ENCODE measurements around the gene NTMT2.
A peak's percentile ranks its signal among the peaks of the same experiment; 100 is the strongest.
"Not testable (repeated sequence)": the region's sequence is repeated elsewhere in the genome, so short reads cannot be mapped to it uniquely, and the experiment has no call there.

NTMT2 gene

GRCh38 chr1:170162459-170163246, 16.9 kb downstream of the NTMT2 start:
- H3K4me1 ChIP-seq (ENCODE audit: low read length), result no peaks in the 10 kb centered on the region
- no peak overlapping the region for H3K9ac ChIP-seq (ENCODE audit: low read length)
- H3K79me2 ChIP-seq (ENCODE audit: low read length), result no peaks in the 10 kb centered on the region
- H3K4me3 ChIP-seq (ENCODE audit: low read length), result no peak overlapping the region
- H3K9me3 ChIP-seq (ENCODE audit: insufficient read depth, low read length), result no peaks in the 10 kb centered on the region
- H3K27me3 ChIP-seq (ENCODE audit: low read depth, low read length), result no peaks in the 10 kb centered on the region
- H2AFZ ChIP-seq (ENCODE audit: low read depth, low read length), result no peak overlapping the region
- TF ChIP-seq CTCF (IDR thresholded peaks at IDR 0.05; ENCODE audit: low read depth, low read length) (no peak), EZH2phosphoT487 (IDR thresholded peaks at IDR 0.05; ENCODE audit: low read depth) (no peak)
- H3K4me2 ChIP-seq (ENCODE audit: low read length), result no peak overlapping the region
- no peaks in the 10 kb centered on the region for H3K36me3 ChIP-seq (replicated peaks; ENCODE audit: low read depth, low read length)
- no peak overlapping the region for H3K27ac ChIP-seq (ENCODE audit: low read length)
- H4K20me1 ChIP-seq (ENCODE audit: insufficient read depth, low read length), result no peaks in the 10 kb centered on the region

- Histone ChIP-seq H4K20me1 (ENCODE audit: insufficient read depth, low read length) (no peaks in the 10 kb centered on the region), H3K4me2 (ENCODE audit: low read length) (no peak overlapping the region), H2AFZ (ENCODE audit: low read depth, low read length) (0 out of 2 replicates have a peak overlapping the region, but pooled peaks have one; percentile 71), H3K9me3 (ENCODE audit: insufficient read depth, low read length) (no peaks in the 10 kb centered on the region), H3K4me3 (ENCODE audit: low read length) (no peak overlapping the region), H3K27ac (ENCODE audit: low read length) (no peak overlapping the region), H3K4me1 (ENCODE audit: low read length) (peaks cover 3% of the 10 kb centered on the region; the same call in 1 of the 2 replicates), H3K36me3 (replicated peaks; ENCODE audit: low read depth, low read length) (no peaks in the 10 kb centered on the region), H3K27me3 (ENCODE audit: low read depth, low read length) (no peaks in the 10 kb centered on the region), H3K9ac (ENCODE audit: low read length) (no peak overlapping the region), H3K79me2 (ENCODE audit: low read length) (no peaks in the 10 kb centered on the region)
- TF ChIP-seq EZH2phosphoT487 (IDR thresholded peaks at IDR 0.05; ENCODE audit: low read depth) (no peak), CTCF (IDR thresholded peaks at IDR 0.05; ENCODE audit: low read depth, low read length) (no peak)
These were observed 18.5 kb downstream of the NTMT2 start for GRCh38 chr1:170164103-170164763.

- Histone ChIP-seq H3K36me3 (replicated peaks; ENCODE audit: low read depth, low read length) (no peaks in the 10 kb centered on the region), H2AFZ (ENCODE audit: low read depth, low read length) (no peak overlapping the region), H3K4me3 (ENCODE audit: low read length) (no peak overlapping the region), H3K27me3 (ENCODE audit: low read depth, low read length) (no peaks in the 10 kb centered on the region), H3K9ac (ENCODE audit: low read length) (no peak overlapping the region), H3K4me2 (ENCODE audit: low read length) (no peak overlapping the region), H4K20me1 (ENCODE audit: insufficient read depth, low read length) (no peaks in the 10 kb centered on the region), H3K79me2 (ENCODE audit: low read length) (no peaks in the 10 kb centered on the region), H3K4me1 (ENCODE audit: low read length) (peaks cover 3% of the 10 kb centered on the region; the same call in 1 of the 2 replicates), H3K9me3 (ENCODE audit: insufficient read depth, low read length) (no peaks in the 10 kb centered on the region), H3K27ac (ENCODE audit: low read length) (no peak overlapping the region)
- no peak for TF ChIP-seq CTCF (IDR thresholded peaks at IDR 0.05; ENCODE audit: low read depth, low read length)
- no peak for TF ChIP-seq EZH2phosphoT487 (IDR thresholded peaks at IDR 0.05; ENCODE audit: low read depth)
These were observed 20.9 kb downstream of the NTMT2 start for GRCh38 chr1:170166518-170167180.

- peak overlapping the region; percentile 4 for H3K4me2 ChIP-seq (ENCODE audit: low read length)
- H3K27ac ChIP-seq (ENCODE audit: low read length), result no peak overlapping the region
- no peak for TF ChIP-seq CTCF (IDR thresholded peaks at IDR 0.05; ENCODE audit: low read depth, low read length)
- no peak overlapping the region for H3K4me3 ChIP-seq (ENCODE audit: low read length)
- H3K79me2 ChIP-seq (ENCODE audit: low read length), result no peaks in the 10 kb centered on the region
- 0 out of 2 replicates have a peak overlapping the region, but pooled peaks have one; percentile 1 for H2AFZ ChIP-seq (ENCODE audit: low read depth, low read length)
- no peak overlapping the region for H3K9ac ChIP-seq (ENCODE audit: low read length)
- no peaks in the 10 kb centered on the region for H3K9me3 ChIP-seq (ENCODE audit: insufficient read depth, low read length)
- H3K4me1 ChIP-seq (ENCODE audit: low read length), result peaks cover 3% of the 10 kb centered on the region; the same call in 1 of the 2 replicates
- no peaks in the 10 kb centered on the region for H3K27me3 ChIP-seq (ENCODE audit: low read depth, low read length)
- no peaks in the 10 kb centered on the region for H3K36me3 ChIP-seq (replicated peaks; ENCODE audit: low read depth, low read length)
- no peaks in the 10 kb centered on the region for H4K20me1 ChIP-seq (ENCODE audit: insufficient read depth, low read length)
These were observed 22.5 kb downstream of the NTMT2 start for GRCh38 chr1:170168265-170168664.

GRCh38 chr1:170170513-170170912, 24.8 kb downstream of the NTMT2 start:
- H3K4me3 ChIP-seq (ENCODE audit: low read length); H3K9ac ChIP-seq (ENCODE audit: low read length); H3K79me2 ChIP-seq (ENCODE audit: low read length); H3K27me3 ChIP-seq (ENCODE audit: low read depth, low read length); H4K20me1 ChIP-seq (ENCODE audit: insufficient read depth, low read length); H3K27ac ChIP-seq (ENCODE audit: low read length); H3K9me3 ChIP-seq (ENCODE audit: insufficient read depth, low read length); H3K36me3 ChIP-seq (replicated peaks; ENCODE audit: low read depth, low read length); H3K4me1 ChIP-seq (ENCODE audit: low read length); H3K4me2 ChIP-seq (ENCODE audit: low read length); H2AFZ ChIP-seq (ENCODE audit: low read depth, low read length): not testable (repeated sequence)

Data from OCI-LY3 (cell line).